ENCODE data around the gene CELF6.
A peak's percentile ranks its signal among the peaks of the same experiment; 100 is the strongest.

Gene CELF6

DNA sequence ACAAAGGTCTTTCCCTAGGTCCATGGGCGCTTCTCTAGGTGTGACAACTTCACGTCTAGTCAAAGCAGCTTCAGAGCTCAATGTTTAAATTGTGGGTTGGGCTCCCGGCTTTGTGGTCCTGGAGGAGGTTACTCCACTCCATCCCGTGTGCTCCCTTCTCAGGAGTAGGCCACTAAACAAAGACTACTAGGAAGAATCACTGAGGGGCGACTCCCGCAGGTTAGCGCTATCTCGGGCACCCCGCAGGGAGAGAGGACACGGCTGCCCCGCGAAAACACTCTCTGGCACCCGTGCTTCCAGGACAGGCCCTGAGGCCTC lies 48.1 kb downstream of the CELF6 start:
- no peak for DNase-seq (ENCODE audit: low read depth)

DNA sequence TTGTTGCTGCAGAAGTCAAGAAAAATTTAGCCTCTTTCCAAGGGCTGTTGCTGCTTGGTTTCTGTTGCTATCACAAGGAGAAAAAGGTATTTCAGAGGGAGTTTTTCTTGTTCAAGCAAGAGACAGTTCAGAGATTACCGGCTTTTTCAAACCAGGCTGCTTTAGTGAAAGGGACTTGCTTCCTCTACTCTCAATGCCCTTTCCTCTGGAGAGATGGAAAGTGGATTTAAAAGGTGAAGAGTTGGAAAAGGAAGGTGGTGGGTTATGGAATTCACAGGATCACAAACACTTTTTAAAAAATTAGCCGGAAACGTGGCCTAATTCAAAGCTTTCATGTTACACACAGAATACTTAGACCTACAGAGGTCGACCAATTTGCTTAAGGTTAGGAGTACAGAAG lies 48.7 kb downstream of the CELF6 start:
- no peak for DNase-seq (ENCODE audit: low read depth)

GRCh38 chr15:72269739-72270138 lies 50.2 kb downstream of the CELF6 start:
- DNase-seq (ENCODE audit: low read depth) = no peak

DNA sequence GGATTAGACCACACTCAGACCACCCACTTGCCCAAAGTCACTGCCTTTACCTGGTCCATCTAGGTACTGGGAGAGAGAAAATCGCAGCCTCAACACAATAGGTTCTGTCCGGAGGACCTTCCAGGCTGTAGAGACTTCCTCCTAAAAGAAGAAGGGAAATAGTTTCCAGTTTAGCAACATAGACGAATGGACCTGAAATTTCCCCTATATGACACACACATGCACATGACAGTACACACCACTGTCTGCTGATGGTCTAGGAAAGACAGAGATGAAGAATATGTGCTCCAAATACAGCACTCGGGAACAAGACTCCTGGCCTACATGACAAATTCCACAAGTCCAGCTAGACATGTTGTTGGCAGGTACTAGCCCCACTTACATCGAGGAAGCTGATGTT lies 54.9 kb downstream of the CELF6 start:
- DNase-seq (ENCODE audit: low read depth) = no peak

GRCh38 chr15:72252663-72253299 lies 67.2 kb downstream of the CELF6 start:
- DNase-seq (ENCODE audit: low read depth) = no peak

DNA sequence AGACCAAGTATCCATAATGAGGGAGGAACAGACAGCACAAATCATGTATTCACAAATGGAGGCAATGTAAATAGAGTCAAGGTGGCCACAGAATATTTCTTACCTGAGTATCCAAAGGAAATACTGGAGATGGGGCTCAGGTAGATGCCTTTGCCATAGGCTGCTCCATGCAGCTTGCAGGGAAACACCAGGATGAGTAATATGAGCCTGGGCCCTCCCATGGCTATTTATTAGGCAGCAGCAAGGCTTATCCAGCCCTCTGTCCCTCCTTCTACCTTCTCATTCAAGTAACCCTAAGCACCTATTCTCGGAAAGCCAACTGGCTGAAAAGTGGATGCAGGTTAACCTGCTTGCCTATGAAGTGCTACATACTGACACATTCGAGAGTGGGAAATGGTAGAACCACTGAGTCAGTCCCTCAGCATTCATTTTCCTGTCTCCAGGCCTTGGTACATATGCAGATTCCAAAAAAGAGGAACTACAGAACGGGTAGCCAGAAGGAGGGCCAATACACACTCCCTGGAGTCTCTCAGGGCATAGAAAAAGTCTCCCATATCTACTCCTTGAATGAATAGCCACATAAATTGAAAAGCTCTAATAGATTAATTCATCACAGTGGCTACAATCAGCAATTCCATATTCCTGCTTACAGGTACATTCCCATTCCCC lies 70.7 kb downstream of the CELF6 start:
- no peak for DNase-seq (ENCODE audit: low read depth)

GRCh38 chr15:72248514-72248913 lies 71.4 kb downstream of the CELF6 start:
- DNase-seq (ENCODE audit: low read depth) = no peak

DNA sequence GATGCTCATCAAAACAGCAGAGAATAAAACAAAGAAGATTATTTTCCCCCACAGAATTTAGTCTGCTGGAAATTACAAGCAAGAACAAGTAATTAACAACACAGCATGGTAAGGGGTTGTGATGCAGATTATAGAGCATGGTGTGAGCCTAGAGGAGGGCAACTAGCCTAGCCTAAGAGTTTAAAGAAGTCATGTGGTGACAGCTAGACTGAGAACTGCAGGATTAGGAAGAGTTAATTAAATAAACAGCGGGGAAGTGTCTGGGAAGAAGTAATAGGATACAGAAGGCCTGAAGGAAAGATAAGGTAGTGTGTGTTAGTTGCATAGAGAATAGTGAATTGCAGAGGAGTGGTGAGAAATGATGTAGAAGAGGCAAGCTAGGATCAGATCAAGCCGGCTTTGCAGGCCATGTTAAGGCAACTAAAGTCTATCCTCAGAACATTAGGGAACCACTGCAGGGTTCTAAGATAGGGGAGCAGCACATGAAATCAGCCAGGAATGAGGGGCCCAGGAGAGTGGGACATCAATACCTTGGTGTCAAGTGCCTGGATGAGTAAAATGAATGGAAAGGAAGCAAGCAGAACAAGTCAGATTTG lies 77.1 kb downstream of the CELF6 start:
- no peak for DNase-seq (ENCODE audit: low read depth)

DNA sequence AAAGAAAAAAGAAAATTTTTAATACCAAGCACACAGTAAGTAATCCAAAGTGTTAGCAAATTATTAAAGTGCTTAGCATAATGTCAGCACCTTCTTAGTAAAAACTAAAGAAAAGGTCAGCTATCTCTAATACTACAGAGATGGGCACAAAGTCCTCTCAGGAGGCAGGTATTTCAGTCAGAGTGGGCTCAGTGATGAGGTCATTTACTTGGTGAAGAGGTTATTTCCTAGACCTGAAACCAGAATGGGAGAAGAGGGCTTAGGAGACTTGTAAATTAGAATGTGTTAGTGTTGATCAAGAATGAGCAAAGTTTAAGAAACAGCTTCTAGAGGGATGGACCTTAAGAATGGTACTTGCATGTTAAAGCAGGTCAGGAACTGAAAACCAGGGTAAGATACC lies 80.3 kb downstream of the CELF6 start:
- DNase-seq (ENCODE audit: low read depth) = no peak

DNA sequence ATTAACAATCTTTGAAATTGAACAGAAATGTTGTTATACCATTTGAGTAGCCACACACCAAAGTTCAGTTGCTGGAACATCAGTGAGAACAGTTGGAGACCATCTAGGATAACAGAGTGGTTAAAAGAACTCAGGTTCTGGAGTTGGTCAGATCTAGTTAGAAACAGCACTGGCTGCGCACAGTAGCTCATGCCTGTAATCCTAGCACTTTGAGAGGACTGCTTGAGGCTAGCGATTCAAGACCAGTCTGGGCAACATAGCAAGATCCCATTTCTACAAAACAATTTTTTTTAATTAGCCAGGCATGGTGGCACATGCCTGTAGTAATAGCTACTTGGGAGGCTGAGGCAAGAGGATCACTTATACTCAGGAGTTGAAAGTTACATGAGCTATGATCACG lies 81.4 kb downstream of the CELF6 start:
- DNase-seq (ENCODE audit: low read depth) = no peak

DNA sequence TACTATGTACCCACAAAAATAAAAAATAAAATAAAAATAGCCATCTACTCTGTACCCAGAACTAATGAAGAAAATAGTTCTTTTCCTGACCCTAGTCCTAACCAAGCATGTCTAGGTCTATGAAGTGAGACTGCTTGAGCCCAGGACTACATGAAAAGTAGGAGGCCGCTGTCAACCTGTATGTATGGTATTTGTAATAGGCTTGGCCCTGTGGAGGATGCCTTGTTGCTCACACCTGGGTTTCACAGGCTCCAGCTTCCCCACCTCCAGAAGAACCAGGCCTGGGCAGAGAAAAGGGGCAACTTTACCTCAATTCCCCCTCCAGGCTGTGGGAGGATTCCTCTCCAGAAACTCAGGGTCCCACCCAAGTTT lies 82.1 kb downstream of the CELF6 start:
- no peak for DNase-seq (ENCODE audit: low read depth)

GRCh38 chr15:72237029-72237852 lies 82.7 kb downstream of the CELF6 start:
- DNase-seq (ENCODE audit: low read depth) = peak; percentile 35

DNA sequence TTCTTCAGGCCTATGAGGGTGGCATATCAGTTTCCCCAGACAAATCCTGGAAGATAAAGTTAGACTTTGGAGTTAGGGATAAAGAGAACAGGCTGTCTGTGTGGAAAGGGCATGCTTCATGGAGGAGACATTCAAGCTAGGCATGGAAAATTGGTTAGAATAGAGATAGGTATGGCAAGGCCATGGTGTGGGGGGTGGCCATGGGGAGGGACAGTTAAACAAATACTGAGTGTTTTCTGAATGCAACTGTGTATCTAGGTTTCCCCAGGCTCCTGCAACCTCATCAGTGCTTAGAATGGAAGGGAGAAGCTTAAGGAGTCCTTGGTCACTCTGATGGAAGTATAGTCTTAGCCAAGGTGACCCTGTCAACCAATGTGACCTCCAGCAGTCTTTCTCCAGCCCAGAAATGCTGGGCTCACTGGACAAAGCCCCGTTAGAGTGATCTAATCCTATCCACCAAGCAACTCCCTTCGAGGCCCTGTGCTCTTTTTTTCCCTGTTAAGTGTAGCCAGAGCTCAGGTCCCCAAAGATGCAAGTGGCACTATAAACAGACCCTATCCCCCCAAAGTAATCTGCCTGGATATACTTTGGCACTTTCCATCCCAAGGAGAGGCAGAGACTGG lies 83.5 kb downstream of the CELF6 start:
- no peak for DNase-seq (ENCODE audit: low read depth)

DNA sequence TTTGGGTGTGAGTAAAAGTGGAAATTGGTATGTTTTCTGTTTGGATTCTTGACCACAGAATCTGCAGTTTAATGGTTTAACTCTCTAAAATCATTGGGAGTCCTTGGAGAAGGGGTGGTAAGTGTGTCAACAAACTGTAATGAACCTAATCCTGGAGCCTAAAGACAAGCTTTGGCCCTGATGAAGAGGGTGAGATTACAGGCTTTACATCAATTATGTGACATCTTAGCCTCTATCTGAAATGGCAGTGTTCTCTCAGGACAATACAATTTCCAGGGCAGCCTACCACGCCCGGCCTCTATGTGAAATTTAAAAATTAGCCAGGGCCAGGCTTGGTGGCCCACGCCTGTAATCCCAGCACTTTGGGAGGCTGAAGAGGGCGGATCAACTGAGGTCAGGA lies 84.7 kb downstream of the CELF6 start:
- DNase-seq (ENCODE audit: low read depth) = no peak

Measured in T-helper 22 cell (primary cell).